Measurements from ENCODE around the gene KRT74.

The KRT74 gene

DNA sequence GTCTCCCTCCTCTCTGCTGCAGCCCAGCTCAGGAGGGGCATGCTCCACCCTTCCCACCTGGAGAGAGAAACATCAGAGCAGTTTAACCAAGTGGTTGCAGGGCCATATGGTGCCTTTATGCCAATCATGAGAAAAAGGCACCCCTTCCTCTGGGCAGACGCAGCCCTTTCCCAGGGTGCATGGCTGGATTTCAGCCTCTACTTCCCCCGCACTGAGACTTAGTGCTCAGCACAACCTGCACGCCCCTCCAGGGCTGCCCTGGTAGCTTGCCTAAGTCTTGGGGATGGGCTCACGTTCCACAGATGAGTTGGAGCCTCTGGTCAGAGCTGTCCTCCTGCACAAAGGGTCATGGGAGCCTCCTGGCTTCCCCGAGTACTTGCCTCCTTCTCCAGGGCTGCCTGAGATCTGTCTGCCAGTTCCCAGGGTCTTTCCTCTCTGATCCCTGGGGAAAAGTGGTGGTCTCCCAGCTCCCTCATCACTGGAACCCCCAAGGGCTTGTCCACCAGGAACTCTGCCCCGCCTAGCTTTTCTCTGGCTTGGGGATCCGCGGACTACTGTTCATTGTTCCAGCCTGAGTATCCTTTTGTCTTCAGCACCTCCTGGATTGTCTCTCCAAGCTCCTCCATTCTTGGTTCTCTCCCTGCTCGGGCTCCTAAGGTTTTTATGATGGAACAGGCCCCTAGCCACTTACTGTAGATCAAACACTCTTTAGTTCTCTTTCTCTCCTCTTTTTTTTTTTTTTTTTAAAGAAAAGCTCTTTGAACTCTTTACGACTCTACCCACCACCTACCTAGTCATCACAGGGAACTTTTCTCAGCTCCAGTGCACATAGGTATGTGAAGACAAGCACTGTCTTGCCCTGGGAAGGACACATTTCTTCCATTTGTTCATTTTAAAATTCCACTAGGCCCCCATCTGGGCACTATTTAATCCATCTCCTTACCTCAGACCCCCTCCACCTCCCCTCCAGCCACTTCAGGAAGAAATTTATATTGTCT is 6.1 kb upstream of the KRT74 start:
- Histone ChIP-seq H3K27me3 (no peaks in the 10 kb centered on the region), H3K36me3 (no peaks in the 10 kb centered on the region), H3K4me3 (ENCODE audit: low read depth in 1 of 2, low read length in 1 of 2) (no peak overlapping the region), H3K27ac (no peak overlapping the region), H3K9me3 (no peaks in the 10 kb centered on the region), H3K4me1 (ENCODE audit: control insufficient read depth in 1 of 2, insufficient read depth in 1 of 2, low read depth in 1 of 2, low read length in 1 of 2) (no peaks in the 10 kb centered on the region)
- TF ChIP-seq, protein P1, sequence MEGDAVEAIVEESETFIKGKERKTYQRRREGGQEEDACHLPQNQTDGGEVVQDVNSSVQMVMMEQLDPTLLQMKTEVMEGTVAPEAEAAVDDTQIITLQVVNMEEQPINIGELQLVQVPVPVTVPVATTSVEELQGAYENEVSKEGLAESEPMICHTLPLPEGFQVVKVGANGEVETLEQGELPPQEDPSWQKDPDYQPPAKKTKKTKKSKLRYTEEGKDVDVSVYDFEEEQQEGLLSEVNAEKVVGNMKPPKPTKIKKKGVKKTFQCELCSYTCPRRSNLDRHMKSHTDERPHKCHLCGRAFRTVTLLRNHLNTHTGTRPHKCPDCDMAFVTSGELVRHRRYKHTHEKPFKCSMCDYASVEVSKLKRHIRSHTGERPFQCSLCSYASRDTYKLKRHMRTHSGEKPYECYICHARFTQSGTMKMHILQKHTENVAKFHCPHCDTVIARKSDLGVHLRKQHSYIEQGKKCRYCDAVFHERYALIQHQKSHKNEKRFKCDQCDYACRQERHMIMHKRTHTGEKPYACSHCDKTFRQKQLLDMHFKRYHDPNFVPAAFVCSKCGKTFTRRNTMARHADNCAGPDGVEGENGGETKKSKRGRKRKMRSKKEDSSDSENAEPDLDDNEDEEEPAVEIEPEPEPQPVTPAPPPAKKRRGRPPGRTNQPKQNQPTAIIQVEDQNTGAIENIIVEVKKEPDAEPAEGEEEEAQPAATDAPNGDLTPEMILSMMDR (IDR thresholded peaks at IDR 0.05) = no peak

DNA sequence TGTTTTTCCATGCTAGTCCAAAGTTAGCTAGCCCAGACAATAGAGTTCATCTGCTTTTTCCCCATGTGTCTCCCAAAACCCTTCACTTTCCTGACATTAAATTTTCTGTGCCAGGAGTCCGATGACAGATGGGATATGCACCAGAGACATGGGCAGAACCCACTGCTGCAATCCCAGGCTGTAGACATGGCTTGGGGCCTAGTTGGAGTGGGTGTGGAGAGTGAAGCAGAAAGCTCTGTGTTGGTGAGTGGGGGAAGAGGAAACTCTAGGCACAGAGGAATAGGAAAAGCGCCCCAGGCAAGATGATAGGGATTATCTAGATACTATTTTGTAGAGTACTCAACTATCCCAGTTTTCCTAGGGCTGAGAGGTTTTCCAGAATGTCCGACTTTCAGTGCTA is 4.8 kb upstream of the KRT74 start:
- TF ChIP-seq, protein P1 (IDR thresholded peaks at IDR 0.05) = no peak
- no peak overlapping the region for H3K27ac ChIP-seq
- no peak overlapping the region for H3K4me3 ChIP-seq (ENCODE audit: low read depth in 1 of 2, low read length in 1 of 2)
- H3K4me1 ChIP-seq (ENCODE audit: control insufficient read depth in 1 of 2, insufficient read depth in 1 of 2, low read depth in 1 of 2, low read length in 1 of 2) = no peaks in the 10 kb centered on the region
- H3K9me3 ChIP-seq = no peaks in the 10 kb centered on the region
- no peaks in the 10 kb centered on the region for H3K36me3 ChIP-seq
- no peaks in the 10 kb centered on the region for H3K27me3 ChIP-seq

DNA sequence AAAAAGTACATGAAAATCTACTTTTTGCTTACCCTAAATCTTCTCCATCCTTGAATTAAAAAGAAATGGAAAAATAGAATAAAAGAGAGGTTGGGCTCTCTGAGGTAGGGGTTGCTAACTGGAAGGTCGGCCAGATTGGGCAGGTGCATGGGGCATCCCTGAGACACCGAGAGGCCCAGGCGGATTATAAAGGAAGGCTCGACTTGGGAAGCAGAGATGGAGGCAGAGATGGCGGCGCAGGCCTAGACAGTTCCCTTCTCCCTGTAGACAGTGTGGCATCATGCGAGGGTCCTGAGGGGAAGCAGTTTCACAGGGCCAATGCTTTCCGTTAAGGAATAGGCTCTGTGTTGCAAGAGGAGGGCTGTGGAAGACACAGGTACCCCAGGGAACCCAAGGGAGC is 3.7 kb upstream of the KRT74 start:
- H3K36me3 ChIP-seq = no peaks in the 10 kb centered on the region
- H3K4me3 ChIP-seq (ENCODE audit: low read depth in 1 of 2, low read length in 1 of 2) = no peak overlapping the region
- no peaks in the 10 kb centered on the region for H3K4me1 ChIP-seq (ENCODE audit: control insufficient read depth in 1 of 2, insufficient read depth in 1 of 2, low read depth in 1 of 2, low read length in 1 of 2)
- H3K27me3 ChIP-seq = no peaks in the 10 kb centered on the region
- TF ChIP-seq, protein P1 (IDR thresholded peaks at IDR 0.05) = no peak
- no peaks in the 10 kb centered on the region for H3K9me3 ChIP-seq
- no peak overlapping the region for H3K27ac ChIP-seq

DNA sequence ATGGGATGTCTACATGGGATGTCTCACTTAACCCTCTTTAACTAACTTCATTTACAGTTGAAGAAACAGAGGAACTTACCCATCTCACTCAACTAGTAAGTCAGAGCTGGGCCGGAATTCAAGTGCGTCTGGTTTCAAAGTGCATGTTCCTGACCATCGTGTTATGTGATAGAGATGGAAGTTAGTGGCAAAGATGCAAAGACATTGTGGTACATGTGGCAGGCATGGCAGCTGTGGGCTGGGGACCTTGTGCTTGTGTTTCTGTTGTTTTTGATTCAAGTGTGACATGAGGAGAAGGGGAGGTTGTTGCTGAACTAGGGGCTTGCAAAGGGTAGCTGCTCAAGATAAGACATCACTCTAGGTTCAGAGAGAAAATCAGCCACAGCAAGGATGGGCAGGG is 2.3 kb upstream of the KRT74 start:
- no peaks in the 10 kb centered on the region for H3K27me3 ChIP-seq

DNA sequence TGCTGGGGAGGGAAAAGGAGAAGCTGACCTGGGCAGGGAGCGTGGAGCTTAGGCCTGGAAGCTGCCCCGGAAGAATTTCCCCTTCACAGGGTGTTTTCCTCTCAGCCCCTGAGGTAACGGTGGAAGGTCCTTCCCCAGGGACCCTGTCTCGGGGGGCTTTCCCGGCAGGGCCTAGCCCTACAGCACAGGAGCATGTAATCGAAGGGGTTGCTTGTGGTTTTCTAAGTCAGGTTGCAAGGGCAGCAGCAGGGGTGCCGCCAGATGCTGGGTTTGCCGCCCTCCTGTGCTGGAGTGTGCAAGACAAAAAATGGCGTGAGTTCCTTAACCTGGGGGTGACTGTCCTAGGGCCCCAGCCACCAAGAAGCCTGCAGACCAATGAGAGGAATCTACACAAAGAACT is 1.6 kb upstream of the KRT74 start:
- TF ChIP-seq, protein P1 (IDR thresholded peaks at IDR 0.05) = no peak
- Histone ChIP-seq H3K27me3 (no peaks in the 10 kb centered on the region), H3K9me3 (no peaks in the 10 kb centered on the region), H3K36me3 (no peaks in the 10 kb centered on the region), H3K27ac (no peak overlapping the region), H3K4me3 (ENCODE audit: low read depth in 1 of 2, low read length in 1 of 2) (no peak overlapping the region), H3K4me1 (ENCODE audit: control insufficient read depth in 1 of 2, insufficient read depth in 1 of 2, low read depth in 1 of 2, low read length in 1 of 2) (no peaks in the 10 kb centered on the region)

More for the DNA sequence above, 2.3 kb upstream of the KRT74 start:
- Histone ChIP-seq H3K4me1 (ENCODE audit: control insufficient read depth in 1 of 2, insufficient read depth in 1 of 2, low read depth in 1 of 2, low read length in 1 of 2) (no peaks in the 10 kb centered on the region), H3K9me3 (no peaks in the 10 kb centered on the region), H3K4me3 (ENCODE audit: low read depth in 1 of 2, low read length in 1 of 2) (no peak overlapping the region), H3K36me3 (no peaks in the 10 kb centered on the region), H3K27ac (no peak overlapping the region)
- TF ChIP-seq, protein P1 (IDR thresholded peaks at IDR 0.05) = no peak
